Stimulated activated CD8-positive, alpha-beta memory T cell treated with anti-CD3 and anti-CD28 coated beads, Interleukin-12 subunit alpha, Interleukin-12 subunit beta, amount 100 ng/mL, for 24 hours (primary cell): ENCODE results near the gene ADH4.
A peak's percentile ranks its signal among the peaks of the same experiment; 100 is the strongest.
"Not testable (repeated sequence)": the region's sequence is repeated elsewhere in the genome, so short reads cannot be mapped to it uniquely, and the experiment has no call there.

ENCODE experiments used
- DNase-seq: peaks from one replicate; pipeline ENCODE4 v3.0.0-alpha.2; 2020; ENCODE audit errors: extremely low read depth

Gene ADH4

DNA sequence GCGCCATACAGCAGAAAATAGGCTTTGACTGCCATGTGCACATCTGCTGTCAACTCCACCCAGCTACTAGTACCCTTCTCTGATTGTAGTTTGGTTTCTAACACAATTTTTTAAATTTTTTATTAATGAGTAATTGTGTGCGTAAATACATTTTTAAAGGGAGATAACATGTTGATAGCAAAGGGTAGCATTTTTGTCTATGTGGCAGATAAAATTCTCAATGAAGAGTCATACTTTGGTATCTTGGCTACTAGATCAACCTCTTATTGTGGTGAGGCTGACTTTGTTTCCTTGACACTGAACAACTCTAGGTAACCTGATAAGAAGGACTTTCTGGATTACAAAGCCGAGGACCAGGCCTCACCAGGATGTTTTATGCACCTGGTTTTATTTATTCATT is 9.5 kb downstream of the ADH4 start:
- no peak for DNase-seq

DNA sequence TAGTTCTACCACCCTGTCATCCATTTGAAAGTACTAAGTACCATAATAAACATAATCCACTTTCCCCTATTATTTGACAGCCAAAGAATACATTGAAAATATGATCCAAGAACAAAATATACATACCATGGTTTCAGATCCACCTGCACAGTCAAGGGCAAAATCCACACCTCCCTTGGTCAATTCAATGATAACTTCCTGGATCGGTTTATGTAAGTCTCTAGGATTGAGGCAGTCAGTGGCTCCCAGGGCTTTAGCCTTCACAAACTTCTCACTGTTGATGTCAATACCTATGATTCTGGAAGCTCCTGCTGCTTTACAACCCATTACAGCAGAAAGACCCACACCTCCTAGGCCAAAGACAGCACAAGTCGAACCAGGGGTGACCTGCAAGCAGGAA is 12.7 kb downstream of the ADH4 start:
- no peak for DNase-seq

DNA sequence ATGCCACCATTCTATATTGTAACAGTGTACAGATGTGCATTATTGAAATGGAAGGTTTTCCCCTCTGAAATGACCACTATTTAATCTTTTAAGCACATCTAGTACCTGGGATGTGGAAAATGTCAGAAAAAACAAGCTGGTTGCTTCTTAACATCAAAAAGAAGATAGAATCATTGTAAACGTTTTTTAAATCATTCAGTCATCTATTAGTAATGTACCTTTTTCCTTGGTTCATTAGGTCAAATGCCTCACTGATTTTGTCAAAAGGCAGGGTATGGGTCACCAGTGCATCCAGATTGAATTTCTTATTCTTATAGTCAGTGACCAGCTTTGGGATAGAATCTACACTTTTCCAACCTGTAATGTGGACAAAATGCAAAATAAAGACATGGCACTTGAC is 17.7 kb downstream of the ADH4 start:
- no peak for DNase-seq

DNA sequence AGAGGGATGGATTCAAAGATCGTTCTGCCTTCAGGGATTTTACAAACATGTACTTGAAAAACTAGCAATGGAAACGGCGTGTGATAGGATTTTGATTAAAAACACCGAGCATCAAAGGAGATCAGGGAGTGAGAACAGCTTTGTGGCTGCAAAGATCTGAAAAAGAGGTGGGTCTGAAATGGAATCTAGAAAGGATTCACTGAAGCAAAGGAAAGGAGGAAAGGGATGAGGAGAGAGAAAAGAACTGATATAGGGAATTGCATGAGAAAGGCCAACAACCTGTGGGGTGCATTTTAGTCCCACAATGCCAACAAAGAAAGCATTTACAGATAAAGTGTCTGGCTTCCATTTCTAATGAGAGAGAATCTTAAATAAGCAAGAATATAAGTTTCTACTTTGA is 23.1 kb downstream of the ADH4 start:
- DNase-seq = no peak

DNA sequence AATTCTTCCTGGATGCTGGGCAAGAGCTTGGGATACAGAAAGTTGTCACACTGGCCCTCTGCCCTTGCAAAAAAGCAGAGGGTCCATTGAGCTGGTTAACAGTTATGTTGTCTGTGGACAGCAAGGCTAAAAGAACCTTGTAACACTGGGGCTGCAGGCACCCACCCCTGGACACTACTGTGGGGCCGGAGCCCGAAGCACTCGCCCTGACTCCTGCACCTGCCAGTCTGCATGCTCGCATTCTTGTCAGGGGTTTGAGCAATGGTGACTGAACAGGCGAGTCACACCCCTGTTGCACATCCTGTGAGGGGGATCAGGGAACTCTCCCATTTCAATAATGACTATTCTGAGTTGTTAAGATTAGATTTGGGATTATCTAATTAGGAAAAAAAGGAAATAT is 23.6 kb downstream of the ADH4 start:
- DNase-seq = no peak

DNA sequence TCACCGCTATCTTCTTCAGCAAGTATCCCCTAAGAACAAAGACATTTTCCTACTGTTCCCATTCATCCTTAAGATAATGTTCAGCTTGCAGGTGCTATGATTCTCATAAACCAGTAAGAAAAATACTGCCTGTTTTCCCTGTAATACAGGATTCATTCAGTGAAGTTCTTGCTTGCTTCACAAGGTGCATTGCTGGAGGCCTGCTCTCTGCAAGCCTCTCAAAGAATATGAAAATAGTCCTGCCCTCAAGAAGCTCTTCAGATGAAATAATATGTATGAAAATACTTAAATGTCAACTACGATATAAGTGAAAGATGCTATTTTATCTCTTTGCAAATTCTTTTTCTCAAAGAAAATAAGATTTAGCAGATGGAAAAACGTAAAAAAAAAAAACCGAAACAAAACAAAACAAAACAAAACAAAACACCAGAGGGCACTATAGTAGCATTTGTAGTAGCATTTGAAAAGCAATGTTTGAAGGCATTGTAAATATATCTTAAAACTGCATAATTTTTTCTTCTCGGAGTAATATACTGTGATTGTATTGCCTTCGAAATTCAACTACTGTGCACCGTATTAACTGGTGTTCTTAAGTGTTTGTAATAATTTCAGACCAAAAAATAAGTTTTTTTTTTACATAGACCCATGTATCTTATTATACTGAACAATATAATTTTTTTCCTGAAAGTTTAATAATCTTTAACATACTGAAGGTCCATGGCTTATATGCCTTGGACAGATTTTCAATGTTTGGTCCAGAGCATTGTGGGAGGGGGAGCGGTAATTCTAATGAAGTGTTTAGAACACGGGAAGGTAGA is 26.0 kb downstream of the ADH4 start:
- DNase-seq = no peak

DNA sequence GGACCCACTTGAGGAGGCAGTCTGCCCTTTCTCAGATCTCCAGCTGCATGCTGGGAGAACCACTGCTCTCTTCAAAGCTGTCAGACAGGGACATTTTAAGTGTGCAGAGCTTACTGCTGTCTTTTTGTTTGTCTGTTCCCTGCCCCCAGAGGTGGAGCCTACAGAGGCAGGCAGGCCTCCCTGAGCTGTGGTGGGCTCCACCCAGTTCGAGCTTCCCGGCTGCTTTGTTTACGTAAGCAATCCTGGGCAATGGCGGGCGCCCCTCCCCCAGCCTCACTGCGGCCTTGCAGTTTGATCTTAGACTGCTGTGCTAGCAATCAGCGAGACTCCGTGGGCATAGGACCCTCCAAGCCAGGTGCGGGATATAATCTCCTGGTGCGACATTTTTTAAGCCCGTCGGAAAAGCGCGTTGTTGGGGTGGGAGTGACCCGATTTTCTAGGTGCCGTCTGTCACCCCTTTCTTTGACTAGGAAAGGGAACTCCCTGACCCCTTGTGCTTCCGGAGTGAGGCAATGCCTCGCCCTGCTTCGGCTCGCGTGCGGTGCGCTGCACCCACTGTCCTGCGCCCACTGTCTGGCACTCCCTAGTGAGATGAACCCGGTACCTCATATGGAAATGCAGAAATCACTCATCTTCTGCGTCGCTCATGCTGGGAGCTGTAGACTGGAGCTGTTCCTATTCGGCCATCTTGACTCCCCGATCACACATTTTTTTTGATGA is 26.8 kb downstream of the ADH4 start:
- DNase-seq = not testable (repeated sequence)

DNA sequence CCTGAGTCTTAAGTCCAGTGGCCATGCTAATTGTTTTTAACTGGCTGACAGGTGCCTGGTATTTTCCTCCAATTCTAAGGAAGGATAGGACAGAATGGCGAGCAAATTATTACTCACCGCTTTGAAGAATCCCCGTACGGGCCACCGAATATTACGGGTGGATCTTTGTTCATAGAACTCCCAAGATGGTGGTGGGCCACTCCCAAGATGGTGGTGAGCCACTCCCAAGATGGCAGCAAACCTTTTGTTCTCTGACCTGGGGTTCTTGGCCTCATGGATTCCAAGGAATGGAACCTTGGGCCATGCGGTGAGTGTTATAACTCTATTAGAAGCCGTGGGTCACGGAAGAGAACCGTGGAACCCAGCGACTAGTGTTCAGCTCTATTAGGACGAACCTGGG is 34.8 kb downstream of the ADH4 start:
- DNase-seq = not testable (repeated sequence)

DNA sequence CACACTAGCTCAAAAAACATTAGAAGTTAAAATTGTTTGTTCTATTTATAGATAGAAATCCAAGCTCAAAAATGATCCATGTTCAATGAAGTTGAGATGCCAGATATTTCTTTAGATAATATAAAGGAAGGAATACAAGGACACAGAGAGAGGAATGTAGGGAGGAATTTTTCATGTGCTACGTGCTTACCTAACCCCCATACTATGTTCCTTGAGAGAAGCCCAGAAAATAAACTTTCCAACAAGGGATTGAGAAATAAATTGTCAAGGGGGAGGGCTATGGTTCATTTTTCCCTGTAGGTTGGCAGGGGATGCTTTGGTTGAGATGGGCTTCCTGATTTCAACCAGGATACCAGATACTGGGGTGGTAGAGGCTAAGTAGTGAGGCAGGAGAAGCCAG is 39.9 kb downstream of the ADH4 start:
- DNase-seq = no peak

DNA sequence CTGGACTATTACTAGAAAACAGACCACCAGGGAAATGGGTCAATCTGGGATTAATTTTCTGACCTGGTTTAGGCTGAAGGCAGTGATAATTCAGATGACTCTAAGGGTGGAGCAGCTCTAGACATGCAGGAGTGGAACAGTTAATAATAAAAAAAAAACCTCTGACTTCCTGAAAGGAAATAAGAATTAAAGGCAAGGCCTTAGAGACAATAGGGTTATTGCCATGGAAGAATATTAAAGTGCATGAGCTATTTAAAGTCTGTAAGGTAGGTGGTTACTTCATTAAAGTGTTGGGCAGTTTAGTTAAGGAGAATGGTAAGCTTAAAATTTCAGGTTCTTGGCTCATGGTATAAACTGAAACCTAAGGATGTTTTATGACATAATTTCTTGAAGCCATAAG is 40.9 kb downstream of the ADH4 start:
- DNase-seq = no peak

DNA sequence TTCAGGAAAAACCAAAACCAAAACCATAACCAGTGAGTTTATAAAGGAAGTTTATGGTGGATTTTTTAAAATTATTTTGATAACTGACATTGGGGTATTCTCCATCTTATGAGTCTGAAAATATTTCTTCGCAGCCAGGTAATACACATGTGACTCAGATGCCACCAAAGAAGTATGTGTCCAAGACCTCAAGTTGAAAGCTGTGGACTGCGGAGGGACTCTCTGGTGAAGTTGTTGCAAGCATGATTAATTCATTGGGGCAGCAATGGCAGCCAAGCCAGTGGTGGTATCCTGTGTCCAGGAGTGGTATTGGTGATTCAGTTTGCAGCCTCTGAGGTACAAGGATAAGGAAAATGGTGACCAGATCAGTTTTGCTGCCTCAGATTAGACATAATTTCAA is 41.5 kb downstream of the ADH4 start:
- DNase-seq = no peak

DNA sequence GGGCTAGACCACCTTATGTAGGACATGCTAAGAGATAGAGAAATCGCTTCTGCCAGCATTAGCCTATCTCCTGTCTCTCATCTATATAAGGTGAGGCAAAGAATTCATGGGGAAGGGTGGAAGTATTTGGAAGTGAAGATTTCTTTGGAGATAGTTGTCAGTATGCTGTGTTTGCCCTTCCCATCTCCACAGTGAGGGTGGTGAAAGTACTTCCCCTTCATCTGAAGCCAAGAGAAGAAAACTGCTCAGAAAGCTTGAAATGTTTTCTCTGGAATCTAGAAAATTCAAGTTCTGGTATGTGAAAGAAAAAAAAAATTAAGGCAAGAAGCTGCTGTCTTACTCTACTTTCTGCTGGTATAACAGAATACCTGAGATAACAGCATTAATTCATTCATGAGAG is 43.2 kb downstream of the ADH4 start:
- no peak for DNase-seq

DNA sequence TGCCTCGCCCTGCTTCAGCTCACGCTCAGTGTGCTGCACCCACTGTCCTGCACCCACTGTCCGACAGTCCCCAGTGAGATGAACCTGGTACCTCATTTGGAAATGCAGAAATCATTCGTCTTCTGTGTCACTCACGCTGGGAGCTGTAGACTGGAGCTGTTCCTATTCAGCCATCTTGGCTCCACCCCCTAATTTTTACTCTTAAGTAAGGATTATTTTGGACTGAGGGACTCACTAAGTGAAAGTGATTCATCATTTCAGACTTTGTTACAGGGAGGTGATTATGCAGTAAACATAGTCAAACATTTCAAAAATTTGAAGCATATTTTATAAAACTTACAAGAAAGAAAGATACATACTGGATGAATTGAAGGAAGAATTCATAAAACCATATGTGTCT is 44.3 kb downstream of the ADH4 start:
- DNase-seq = not testable (repeated sequence)

DNA sequence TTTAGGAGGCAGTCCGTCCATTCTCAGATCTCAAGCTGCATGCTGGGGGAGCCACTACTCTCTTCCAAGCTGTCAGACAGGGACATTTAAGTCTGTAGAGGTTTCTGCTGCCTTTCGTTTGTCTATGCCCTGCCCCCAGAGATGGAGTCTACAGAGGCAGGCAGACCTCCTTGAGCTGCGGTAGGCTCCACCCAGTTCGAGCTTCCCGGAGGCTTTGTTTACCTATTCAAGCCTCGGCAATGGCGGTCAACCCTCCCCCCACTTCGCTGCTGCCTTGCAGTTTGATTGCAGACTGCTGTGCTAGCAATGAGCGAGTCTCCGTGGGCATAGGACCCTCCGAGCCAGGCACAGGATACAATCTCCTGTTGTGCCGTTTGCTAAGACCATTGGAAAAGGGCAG is 44.8 kb downstream of the ADH4 start:
- DNase-seq = no peak

DNA sequence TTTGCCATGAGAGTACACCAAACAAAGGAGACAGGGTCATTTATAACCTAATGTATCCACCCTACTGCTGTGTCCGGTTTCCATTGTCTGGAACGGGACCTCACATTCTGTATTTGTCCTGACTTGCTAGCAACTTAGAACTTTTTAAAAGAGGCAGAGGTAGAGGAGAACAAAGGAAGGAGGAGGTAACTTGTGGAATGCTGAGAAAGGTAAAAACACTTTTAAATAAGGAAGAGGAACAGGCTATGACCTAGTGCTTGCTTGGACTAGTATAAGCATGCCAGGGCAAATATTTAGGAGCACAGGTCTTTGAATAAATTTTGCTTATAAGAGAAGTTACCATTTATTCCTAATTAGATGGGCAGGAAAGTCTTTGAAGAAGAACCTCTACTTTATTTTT is 52.3 kb downstream of the ADH4 start:
- not testable (repeated sequence) for DNase-seq

DNA sequence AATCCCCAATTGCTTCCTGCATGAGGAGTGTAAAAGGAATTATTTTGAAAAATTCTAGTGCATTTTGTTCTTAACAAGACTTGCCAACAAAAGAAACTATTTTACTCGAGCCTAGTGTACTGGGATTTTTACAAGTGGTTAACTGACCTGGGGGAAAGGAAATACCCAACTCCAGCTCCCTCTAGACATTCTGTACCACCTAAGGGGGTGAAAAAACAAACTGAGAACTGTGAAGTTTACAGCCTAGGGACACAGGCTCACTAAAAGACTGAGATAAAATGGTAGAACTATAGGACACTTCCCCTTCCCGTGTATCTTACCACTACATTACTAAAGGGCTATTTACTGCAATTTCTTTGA is 52.9 kb downstream of the ADH4 start:
- no peak for DNase-seq

DNA sequence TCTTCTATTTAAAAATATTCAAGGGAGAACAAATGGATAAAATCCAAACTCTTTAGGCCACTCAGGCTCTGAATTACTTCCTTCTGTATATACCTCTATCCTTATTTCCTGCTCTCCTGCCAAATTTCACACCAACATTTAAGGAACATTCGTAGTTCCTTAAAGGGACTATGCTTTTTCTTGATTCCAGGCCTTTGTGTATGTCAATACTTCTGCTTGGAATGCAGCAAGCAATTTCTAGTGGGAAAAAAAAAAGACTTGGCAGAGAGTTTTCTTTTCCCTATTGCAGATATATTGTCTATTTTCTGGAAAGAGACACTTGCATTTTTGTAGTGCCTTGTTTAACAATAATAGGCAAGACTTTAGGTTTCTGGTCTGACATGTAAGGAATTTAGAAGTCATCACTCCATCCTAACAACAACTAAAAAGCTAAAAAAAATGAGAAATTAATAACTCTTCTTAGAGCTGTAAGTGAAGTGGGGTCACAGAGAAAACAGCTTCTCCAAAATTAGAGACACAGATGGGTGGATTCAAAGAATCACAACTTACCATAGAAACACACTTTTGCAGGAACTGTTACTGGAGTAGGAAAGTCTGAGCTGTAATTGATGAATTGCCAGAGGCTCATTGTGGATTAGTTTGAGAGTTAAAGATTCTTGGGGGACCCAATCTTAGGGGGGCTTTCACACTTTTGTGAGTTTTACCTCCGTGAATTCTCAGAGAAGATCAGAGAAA is 53.4 kb downstream of the ADH4 start:
- DNase-seq = no peak

DNA sequence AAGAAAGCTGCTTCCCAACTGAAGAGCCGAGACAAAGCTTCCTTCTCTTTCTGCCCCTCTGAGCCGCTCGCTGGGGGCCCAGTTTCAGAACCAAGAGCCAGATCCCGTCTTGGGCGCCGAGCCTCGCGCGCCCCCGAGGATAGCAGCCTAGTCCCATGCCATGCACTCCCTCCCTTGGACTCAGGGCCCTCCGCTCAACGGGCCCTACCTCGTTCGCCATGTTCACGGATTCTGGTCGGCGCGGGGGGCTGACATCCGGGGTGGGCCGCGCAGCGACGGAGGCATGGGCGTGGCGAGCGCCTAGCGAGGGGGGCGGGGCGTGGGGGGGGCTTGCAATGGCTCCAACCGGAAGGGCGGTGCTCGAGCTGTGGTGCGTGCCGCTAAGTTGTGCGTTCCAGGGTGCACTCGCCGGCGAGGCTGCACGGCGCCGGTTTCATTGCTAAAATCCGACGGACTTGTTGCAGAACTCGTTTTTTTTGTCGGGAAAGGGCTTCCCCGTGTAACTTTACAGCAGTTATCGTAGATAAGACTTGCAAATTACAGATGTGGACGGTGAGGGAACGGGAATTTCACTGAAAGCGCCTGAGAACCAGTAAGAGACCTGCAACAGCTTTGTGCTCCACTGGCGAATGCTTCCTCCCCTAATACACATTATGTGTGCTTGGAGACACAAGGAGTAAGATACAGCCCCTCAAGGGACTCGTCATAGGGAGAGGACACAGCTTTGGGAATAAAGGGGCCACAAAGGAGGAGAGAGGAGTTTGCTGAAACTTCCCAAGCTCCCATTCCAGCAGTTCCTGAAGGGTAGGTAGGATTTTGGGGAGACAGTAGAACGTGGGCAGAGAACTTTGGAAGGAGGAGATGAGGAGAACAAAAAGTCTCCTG is 55.4 kb downstream of the ADH4 start, which contains the start of gene ADH5:
TSS of gene ADH5 (minus strand) at position 308 of the 885 bp plus-strand sequence. CDS start at position 220, 88 bp downstream.
- peak; percentile 81 for DNase-seq

DNA sequence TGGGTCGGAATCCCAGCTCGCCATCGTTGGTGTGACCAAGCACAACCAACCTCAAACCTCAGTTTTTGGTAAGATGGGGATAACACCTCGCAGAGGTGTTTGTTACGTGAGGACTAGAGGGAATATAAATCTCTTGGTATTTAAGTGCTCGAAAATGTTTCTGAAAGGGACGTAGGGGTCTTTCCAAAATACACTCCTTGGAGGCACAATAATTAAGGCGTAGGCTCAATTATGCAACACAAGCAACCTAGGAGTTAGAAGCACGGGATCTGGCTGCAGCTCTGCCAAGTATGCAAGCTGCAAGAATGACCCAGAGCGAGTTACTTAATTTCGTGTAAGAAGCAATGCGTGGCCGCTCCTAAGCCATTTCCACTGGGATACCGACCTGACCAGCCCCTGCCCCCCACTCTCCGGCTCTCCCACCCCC is 56.1 kb downstream of the ADH4 start:
- DNase-seq = no peak

DNA sequence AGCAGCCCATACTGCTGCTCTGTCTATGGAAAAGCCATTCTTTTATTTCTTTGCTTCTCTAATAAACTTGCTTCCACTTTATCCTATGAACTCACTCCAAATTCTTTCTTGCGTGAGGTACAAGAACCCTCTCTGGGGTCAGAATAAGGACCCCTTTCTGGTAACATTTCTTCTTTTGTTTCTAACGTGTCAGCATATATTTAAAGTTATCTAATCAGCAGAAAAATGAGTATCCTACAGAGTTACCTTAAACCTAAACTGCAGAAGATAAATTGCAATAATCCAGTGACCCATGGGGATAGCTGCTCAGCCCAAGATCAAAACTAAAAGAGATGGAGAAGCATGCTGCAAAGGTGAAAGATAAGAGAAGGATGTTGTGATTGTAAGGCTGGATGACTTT is 59.5 kb downstream of the ADH4 start:
- DNase-seq = no peak

DNA sequence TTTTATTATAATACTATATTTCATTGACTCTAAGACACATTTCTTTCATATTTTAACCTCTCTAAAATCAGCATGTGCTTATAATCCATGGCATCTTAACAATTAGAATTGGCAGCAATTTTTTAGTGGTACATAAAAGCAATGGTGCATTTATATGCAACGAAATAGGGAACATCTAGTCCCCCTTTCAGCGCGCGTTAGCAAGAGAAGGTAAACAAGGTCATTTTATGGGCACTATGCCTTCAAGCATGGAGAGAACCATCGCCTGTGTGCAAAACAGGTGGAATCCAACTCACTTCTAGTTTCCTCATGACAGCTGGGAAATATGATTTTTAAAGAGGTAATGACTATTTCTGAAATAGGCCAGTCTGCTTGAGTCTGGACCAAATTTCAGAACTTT is 61.9 kb downstream of the ADH4 start:
- DNase-seq = no peak

DNA sequence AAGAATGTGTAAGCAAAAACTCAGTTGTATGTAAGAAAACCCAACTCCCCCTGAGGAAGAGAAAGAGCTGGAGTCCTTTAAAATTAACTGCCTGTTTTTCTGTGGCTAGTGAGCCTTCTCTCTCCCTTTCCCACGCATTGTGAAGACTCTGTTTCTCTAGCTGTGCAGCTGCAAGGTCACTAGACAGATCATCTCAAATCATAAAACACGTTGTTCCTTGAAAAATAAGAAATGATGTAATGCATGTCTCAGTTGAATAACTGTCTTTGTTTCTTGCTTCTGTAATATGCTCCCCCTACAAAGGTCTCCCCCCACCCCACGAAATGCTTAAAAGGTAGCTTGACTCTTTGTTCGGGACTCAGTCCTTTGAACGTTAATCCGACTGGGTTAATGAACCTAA is 63.2 kb downstream of the ADH4 start:
- not testable (repeated sequence) for DNase-seq
